ENCODE results near the gene SNRNP35. TPM values are rescaled to one million over a fixed set of nuclear protein-coding genes. Genes with fewer than 3 reads are reported as not detected.

Gene SNRNP35
- total RNA-seq, 1 donor from 2014 or later: 18.8 TPM

GRCh38 chr12:123498126-123498825, 40.3 kb downstream of the SNRNP35 start:
- DNase-seq (ENCODE audit: low spot score): no peak
- H3K27ac Mint-ChIP-seq (ENCODE audit: unreplicated experiment): no peak overlapping the region
- H3K4me3 Mint-ChIP-seq (ENCODE audit: unreplicated experiment): peak overlapping the region; percentile 73
- peaks cover 9% of the 10 kb centered on the region for H3K27me3 Mint-ChIP-seq (ENCODE audit: unreplicated experiment)
- H3K36me3 Mint-ChIP-seq (ENCODE audit: low read depth, unreplicated experiment): peaks cover 31% of the 10 kb centered on the region
- no peak for TF ChIP-seq CTCF (IDR thresholded peaks at IDR 0.05; ENCODE audit: unreplicated experiment)
- no peaks in the 10 kb centered on the region for H3K9me3 Mint-ChIP-seq (ENCODE audit: unreplicated experiment)
- H3K4me1 Mint-ChIP-seq (ENCODE audit: unreplicated experiment): no peaks in the 10 kb centered on the region

- peak overlapping the region; percentile 42 for H3K4me3 Mint-ChIP-seq (ENCODE audit: unreplicated experiment)
- no peaks in the 10 kb centered on the region for H3K4me1 Mint-ChIP-seq (ENCODE audit: unreplicated experiment)
- H3K9me3 Mint-ChIP-seq (ENCODE audit: unreplicated experiment): no peaks in the 10 kb centered on the region
- DNase-seq (ENCODE audit: low spot score): no peak
- TF ChIP-seq CTCF (IDR thresholded peaks at IDR 0.05; ENCODE audit: unreplicated experiment): no peak
- peaks cover 7% of the 10 kb centered on the region for H3K27me3 Mint-ChIP-seq (ENCODE audit: unreplicated experiment)
- H3K27ac Mint-ChIP-seq (ENCODE audit: unreplicated experiment): no peak overlapping the region
- H3K36me3 Mint-ChIP-seq (ENCODE audit: low read depth, unreplicated experiment): peaks cover 30% of the 10 kb centered on the region
Observed at GRCh38 chr12:123499332-123499731, 41.4 kb downstream of the SNRNP35 start.

- no peak for DNase-seq (ENCODE audit: low spot score)
Observed at GRCh38 chr12:123502163-123502704, 44.3 kb downstream of the SNRNP35 start.

GRCh38 chr12:123506059-123506842, 48.3 kb downstream of the SNRNP35 start:
- TF ChIP-seq CTCF (IDR thresholded peaks at IDR 0.05; ENCODE audit: unreplicated experiment): no peak
- Mint-ChIP-seq H3K4me1 (ENCODE audit: unreplicated experiment) (peaks cover 4% of the 10 kb centered on the region), H3K27ac (ENCODE audit: unreplicated experiment) (no peak overlapping the region), H3K36me3 (ENCODE audit: low read depth, unreplicated experiment) (peaks cover 26% of the 10 kb centered on the region), H3K4me3 (ENCODE audit: unreplicated experiment) (peak overlapping the region; percentile 35), H3K9me3 (ENCODE audit: unreplicated experiment) (no peaks in the 10 kb centered on the region), H3K27me3 (ENCODE audit: unreplicated experiment) (peaks cover 8% of the 10 kb centered on the region)
- DNase-seq (ENCODE audit: low spot score): no peak

More at GRCh38 chr12:123502163-123502704, 44.3 kb downstream of the SNRNP35 start:
- no peak for TF ChIP-seq CTCF (IDR thresholded peaks at IDR 0.05; ENCODE audit: unreplicated experiment)
- no peak overlapping the region for H3K27ac Mint-ChIP-seq (ENCODE audit: unreplicated experiment)
- H3K27me3 Mint-ChIP-seq (ENCODE audit: unreplicated experiment): peaks cover 4% of the 10 kb centered on the region
- peaks cover 33% of the 10 kb centered on the region for H3K36me3 Mint-ChIP-seq (ENCODE audit: low read depth, unreplicated experiment)
- no peaks in the 10 kb centered on the region for H3K9me3 Mint-ChIP-seq (ENCODE audit: unreplicated experiment)
- no peak overlapping the region for H3K4me3 Mint-ChIP-seq (ENCODE audit: unreplicated experiment)
- no peaks in the 10 kb centered on the region for H3K4me1 Mint-ChIP-seq (ENCODE audit: unreplicated experiment)

All from endothelial cell (in vitro differentiated cells).